Sigmoid colon (tissue), 4 donors: Measurements from ENCODE around the gene FBLIM1.

ENCODE experiments used
- CTCF ChIP-seq, 4 experiments: fragments of 450-650 bp in 3 of 4; fragments of 200-600 bp in 1 of 4; IDR thresholded peaks; one replicate each; pipeline ENCODE4 v1.5.1; 2016 to 2019; ENCODE audit warnings: antibody characterized with exemption in 4 of 4, mild to moderate bottlenecking in 3 of 4, moderate library complexity in 2 of 4
- EP300 ChIP-seq, 4 donors: sonication (generic); formaldehyde crosslinking; IDR thresholded peaks; one replicate each; pipeline ENCODE4 v1.6.1; 2017; ENCODE audit warnings: antibody characterized with exemption in 4 of 4
- POLR2A ChIP-seq, 2 donors: fragments of 450-650 bp; IDR thresholded peaks; one replicate each; pipeline ENCODE4 v1.6.1; 2016; ENCODE audit warnings: antibody characterized with exemption in 2 of 2, mild to moderate bottlenecking in 2 of 2, moderate library complexity in 2 of 2
- POLR2AphosphoS5 ChIP-seq, 4 donors: sonication (generic); formaldehyde crosslinking; IDR thresholded peaks; one replicate each; pipeline ENCODE4 v1.6.1; 2017; ENCODE audit warnings: antibody characterized with exemption in 4 of 4

DNA sequence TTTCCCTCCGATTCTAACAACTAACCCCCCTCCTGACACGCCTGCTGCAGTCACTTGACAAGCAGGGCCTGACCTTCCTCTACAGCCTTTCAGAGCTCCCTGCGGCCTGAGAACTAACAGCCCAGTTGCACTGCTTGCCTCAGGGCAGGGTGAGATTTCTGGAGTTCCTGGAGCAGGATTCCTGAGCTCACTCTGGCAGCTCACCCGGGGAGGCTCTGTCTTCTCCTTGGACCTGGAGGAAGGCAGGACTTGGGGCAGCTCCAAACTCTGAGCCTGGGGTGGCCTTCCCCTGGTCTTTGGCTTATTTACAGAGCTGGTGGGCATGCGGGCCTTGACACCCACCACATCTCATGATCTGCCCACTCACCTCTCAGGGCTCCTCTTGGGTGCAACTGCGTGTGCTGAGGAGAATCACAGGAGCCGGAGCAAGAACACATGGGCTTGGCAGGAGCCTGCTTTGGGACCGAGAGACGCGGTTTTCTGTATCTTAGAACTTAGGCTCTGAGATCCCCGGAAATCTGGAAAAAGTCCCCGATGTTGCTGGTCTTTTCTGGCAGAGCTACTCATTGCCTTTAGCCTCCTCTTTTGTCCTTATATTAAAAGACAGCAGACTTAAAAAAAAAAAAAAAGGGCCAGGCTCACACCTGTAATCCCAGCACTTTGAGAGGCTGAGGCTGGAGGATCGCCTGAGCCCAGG, 35.6 kb upstream of the FBLIM1 start:
- no peak for TF ChIP-seq POLR2A (IDR thresholded peaks at IDR 0.05)
- TF ChIP-seq CTCF (IDR thresholded peaks at IDR 0.05), result no peak
- no peak for TF ChIP-seq EP300 (IDR thresholded peaks at IDR 0.05)
- no peak for TF ChIP-seq POLR2AphosphoS5 (IDR thresholded peaks at IDR 0.05)
